Fibroblast of skin of left biceps (primary cell): Measurements from ENCODE around the gene ADGRA1.

Experiments used
- DNase-seq, 2 experiments: peaks; one replicate each; pipeline ENCODE4 v3.0.0-alpha.2; 2013; ENCODE audit warnings: low read depth in 2 of 2

Gene ADGRA1

DNA sequence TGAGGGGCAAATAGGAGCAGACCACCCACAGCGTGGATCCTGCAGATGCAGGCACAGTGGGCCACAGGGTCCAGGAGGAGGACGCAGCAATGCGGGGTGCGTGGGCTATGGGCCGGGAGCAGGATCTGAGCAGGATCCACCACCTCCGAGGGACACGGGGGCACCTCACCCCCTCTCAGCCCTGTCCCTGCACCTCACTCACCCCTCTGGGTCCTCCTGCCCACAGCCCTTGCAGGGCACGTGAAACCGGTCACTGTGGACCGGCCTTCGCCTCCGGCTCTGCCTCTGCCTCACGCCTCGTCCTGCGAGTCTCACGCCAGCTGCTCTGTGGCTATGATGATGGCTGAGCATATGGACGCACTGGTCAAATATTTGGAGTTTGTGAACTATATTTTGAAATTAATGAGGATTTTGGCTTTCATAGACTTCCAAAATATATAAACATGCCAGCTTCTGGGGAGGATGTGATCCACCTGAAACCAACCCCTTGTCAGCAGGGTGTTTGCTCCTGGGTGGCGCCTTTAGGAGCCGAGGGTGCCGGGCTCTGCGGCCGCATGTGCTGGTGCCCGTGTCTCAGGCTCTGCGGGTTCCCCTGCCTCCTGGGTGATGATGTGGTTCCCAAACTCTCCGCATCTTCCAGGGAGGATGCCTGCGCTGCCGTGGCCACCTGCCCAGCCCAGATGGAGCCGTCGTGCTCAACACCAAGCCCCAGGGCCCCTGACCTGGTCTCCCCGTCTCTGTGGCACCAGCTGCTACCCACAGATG is 11.3 kb upstream of the ADGRA1 start:
- DNase-seq: no peak

GRCh38 chr10:133079836-133080682 is 7.7 kb upstream of the ADGRA1 start:
- DNase-seq: no peak

DNA sequence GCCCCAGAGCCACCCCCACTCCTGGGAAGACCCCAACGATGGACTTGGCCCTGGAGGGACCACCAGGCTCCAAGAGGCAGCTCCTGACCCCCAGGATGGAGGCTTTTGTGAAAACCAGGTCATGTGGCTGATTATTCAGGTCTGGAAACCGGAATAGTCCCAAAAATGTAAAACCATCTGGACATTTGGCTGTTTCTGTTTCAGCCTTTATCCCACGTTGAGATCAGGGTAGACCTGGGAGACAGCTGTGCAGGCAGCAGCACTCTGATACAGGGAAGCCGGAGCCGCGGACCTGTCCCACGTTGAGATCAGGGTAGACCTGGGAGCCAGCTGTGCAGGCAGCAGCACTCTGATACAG is 7.1 kb upstream of the ADGRA1 start:
- DNase-seq: no peak

DNA sequence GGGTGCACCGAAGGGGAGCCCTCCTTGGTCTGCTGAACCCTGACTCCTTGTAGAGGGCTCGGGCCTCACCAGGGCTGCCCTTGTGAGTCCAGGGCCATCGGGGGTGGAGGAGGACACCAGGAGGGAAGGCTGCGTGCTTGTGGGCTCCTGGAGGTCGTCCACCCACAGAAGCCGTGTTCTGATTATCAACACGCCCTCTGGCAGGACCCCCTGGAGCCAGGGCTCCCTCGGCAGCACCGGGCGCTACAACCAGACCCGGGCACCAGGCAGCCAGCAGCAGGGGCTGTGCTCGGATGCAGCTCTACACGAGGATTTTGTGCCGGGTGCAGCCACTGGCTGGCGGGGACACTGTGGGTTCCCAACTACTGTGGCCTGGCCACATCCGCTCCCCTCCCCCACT is 6.1 kb upstream of the ADGRA1 start:
- DNase-seq: no peak

DNA sequence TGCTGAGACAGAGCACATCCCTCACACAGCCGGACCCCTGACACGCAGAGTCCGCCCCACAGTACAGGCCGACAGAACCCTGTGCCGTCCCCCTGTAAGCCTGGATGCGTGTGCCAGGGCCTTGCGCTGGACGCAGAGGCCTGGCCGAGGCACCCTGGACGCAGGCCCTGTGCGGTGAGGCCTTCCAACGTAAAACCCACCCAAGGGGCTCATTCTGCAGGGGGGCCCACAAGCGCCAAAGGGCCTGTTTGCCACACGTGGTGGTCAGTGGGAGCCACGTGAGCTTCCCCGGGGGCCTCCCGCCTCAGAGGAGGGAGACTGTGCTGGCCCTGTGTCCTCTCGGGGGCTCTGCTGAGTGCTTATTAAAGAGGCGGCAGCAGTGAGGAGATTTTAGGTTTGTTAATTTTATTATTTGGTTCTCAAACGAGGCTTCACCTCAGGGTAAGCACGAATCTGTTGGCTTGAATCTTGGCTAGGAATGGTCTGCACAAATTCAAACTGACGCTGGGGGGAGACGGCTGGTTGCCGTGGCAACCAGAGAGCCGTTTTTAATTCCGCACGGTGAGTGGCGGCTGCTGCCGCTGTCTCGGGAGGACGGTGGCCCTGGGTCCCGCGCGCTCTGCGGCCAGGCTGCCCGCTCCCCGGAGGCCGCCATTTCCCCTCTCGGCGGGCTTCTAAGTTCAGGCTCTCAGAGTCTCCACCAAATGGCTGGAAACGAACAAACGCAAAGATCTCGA is 4.9 kb upstream of the ADGRA1 start:
- DNase-seq: no peak

- DNase-seq: no peak
These were observed 4.2 kb upstream of the ADGRA1 start for GRCh38 chr10:133083422-133084100.

GRCh38 chr10:133084491-133084890 is 3.2 kb upstream of the ADGRA1 start:
- DNase-seq: no peak

DNA sequence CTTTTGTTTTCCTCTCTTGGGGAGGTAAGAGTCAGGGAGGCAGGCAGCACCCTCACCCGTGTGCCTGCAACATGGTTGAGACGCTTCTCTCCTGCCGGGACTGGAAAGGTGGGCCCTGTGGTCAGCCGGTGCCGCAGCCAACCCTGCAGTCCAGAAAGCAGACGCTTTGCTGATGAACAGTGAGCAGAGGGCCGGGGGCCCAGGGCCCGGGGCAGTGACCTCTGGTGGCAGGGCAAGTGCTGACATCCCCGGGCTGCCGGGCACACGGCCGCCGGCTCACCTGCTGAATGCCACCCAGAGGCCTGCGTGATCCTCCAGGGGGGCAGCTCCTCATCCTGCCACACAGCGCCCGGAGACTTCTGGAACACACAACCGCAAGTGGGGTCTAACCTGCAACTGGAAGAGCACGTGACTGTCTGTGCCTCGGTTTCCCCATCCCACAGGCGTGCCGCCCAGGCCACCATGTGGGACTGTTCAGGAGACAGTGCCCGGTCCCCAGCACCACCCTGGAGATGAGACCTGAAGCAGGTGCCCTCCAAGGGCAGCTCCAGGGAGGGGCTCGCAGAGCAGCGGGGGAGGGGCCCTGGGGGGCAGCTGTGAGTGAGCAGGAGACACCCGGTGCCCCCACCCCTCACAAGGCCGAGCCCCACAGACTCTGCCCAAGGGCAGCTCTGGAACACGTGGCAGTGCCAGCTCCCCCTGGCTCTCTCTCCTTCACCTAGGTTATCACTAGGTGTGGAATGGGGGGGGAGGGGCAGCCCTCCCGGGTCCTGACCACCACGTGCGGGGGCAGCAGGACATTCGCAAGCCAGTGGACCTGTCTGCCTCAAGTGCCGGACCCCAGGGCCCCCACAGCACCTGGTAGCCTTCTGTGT is 2.2 kb upstream of the ADGRA1 start:
- DNase-seq: no peak

DNA sequence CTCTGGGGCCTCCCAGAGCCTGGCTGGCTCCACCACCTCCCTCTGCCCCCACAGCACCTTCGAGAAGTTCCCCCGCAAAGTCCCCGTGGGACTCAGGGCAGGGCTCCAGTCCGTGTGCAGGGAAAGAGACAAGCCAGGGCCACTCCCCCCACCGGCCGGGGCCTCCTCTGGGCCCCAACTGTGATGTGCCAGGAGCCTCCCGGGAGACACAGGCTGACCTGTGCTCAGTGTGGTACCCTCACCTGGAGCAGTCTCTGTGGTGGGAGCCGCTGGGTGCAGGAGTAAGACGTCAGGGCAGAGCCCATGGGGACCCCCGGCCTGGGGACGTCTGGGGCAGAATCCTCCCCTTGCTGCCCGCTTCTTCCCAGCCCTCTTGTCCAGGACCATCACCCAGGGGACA is 1.5 kb upstream of the ADGRA1 start:
- DNase-seq: no peak

DNA sequence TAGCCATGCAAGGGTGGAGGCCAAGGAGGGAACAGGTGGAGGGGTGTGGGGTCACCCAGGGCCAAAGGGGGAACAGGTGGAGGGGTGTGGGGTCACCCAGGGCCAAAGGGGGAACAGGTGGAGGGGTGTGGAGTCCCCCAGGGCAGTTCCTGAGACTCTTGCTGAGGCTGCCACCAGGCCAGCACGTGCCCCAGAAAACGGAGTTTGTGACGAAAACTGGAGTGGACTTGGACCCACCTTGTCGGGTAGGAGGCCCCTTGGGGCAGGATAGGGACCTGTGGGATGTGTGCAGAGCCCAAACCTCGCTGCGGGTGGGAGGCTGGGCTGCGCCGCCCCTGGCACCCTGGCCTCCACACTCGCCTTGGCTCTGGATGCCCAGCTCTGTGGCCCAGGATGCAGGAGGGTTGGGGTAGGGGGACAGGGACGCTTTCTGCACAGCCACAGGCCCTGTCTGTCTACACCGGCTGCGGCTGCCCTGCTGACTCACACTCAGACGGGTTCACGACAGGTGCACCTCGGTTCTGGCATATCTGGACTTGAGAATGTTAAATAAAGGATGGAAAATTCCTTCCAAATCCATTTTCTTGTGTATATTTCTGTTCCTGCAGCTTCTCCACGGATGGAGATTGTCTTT is 562 bp upstream of the ADGRA1 start:
- DNase-seq: no peak

DNA sequence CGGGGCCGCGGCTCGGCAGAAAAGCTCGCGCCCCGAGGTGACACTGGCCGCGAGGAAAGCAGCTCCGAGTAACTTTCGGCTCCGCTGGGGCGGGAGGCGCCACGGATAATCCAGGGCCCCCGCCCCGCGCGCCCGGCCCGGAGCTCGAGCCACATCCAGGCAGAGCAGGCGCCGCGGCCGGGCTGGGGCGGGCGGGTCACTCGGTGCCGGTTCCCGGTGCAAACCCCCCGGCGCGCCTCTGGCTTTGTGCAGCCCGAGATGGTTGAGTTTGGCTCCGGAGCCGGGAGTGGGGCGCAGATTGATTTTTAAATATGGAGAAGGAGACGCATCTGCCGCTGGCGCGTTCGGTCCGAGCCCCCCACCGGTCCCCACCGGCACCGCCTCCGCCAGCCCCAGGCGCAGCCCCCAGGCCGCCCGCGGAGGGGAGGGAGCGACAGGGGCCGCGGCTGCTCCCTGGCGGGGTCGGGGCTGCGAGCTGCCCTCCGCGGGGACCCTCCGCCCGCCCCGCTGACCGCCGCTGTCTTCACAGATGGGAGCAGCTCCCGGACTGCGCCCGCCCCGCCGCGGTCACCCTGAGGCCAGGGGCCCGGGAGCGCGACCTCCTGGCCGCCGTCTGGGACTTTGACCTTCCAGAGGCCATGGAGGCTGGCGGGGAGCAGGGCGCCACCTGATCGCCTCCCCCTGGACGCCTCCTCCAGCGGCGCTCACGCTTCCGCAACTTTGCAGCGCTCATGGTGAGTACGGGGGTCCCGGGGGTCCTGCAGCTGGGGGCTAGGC is 643 bp downstream of the ADGRA1 start:
- DNase-seq: no peak

DNA sequence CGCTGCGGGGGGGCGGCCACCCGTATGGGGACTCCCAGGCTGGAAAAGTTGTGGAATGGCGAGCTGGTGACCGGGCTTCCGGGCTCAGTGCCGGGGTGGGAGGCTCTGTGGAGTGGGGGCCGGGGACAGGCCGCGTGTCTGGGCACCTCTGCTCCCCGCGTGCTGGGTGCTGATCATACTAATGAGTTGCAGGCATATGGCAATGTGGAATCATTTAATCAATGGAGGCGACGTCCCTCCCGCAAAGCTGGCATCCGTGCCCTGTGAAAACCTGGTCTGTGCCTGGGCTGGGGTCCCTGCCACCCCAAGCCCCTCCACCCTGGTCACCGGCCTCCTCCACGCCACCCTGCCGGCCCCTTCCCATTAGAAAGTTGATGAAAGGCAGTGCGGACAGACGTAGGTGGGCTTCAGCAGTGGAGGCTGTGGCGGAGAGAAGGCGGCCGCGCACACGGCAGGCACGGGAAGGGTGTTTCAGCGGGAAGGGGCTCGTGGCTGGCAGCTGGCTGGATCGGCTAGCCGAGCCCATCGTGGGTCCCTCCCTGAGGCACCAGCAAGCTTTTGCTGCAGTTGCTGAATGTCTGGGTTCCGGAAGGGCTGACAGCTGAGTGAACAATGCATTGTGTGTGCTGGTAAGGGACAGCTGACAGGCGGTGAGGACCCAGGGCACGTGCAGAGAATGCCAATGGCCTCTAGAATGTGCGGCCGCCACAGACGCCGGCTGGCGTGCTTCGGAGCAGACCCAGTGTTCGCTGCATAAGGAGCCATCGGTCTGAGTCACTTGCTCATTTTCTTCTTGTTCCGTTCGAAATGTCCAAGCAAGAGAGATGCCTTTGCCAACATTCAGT is 1.5 kb downstream of the ADGRA1 start:
- DNase-seq: no peak

GRCh38 chr10:133090101-133090500 is 2.4 kb downstream of the ADGRA1 start:
- DNase-seq: no peak

DNA sequence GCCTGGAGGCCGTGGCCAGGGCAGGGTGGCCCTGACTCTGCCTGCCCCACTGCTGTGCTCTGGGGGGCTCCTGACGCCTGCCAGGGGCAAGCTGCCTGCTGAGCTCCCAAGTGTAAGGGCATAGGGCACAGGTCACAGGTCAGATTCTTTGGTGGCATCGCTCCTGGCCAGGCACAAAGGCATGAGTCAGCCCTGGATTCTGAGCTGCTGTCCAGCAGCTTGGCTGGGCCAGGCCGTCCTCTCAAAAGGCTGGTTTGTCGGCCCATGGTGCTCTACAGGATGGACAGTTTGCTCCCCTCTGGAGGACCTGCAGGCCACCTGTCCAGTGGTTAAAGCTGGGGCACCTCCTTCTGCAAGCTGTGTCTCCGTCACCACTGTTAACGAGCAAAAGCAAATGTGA is 2.9 kb downstream of the ADGRA1 start:
- DNase-seq: no peak

DNA sequence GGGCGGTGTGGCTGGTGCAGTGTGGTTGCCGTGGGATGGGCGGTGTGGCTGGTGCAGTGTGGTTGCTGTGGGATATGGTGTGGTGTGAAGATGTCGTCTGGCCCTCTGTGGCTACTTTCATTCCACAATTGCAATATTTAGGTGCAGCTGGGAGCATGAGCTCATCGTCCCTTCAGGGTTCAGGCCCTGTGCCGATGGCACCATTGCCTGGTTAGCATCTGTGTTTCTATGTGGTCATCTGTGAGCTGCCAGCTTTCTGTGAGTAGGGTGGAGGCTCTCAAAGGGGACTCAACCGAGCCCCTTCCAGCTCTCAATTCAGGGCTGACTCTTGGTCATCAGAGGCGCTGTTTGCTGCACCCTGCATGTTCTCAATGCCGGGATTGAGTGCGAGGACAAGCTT is 3.6 kb downstream of the ADGRA1 start:
- no peak for DNase-seq

DNA sequence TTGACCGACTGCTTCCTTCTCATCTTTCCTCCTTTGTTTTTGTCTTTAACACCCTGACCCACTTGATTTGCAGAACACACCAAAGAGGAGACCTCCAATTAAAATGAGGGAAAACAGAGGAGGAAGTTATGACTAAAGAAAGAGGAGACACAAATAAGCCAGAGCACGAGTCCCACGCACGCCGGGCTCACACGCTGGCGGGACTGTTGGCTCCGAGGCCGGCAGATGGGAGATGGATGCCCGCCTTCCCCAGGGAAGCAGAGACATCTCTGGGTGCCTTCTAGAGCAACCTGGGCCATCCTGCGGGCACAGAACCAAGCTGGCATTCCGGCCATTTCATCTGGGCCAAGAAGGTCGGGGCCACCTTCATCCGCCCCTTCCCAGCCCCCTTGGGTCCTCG is 5.6 kb downstream of the ADGRA1 start:
- no peak for DNase-seq

- DNase-seq: no peak
These were observed 6.6 kb downstream of the ADGRA1 start for GRCh38 chr10:133094286-133094685.

GRCh38 chr10:133094866-133095265 is 7.1 kb downstream of the ADGRA1 start:
- DNase-seq: no peak

GRCh38 chr10:133095586-133095985 is 7.9 kb downstream of the ADGRA1 start:
- DNase-seq: no peak
